SH-SY5Y (cell line): Measurements from ENCODE around the gene HNF4A.

ENCODE experiments used
- GATA2 ChIP-seq: IDR thresholded peaks from 2 replicates; pipeline ENCODE4 v1.6.1; 2011; ENCODE audit warnings: mild to moderate bottlenecking, low read depth, low read length
- GATA3 ChIP-seq: IDR thresholded peaks from 2 replicates; pipeline ENCODE4 v1.6.1; 2011; ENCODE audit warnings: low read depth, mild to moderate bottlenecking, low read length, moderate library complexity

Gene HNF4A

GRCh38 chr20:44479643-44480042 lies 124.1 kb downstream of the HNF4A start:
- TF ChIP-seq GATA2 (no peak), GATA3 (no peak)

GRCh38 chr20:44480097-44480496 lies 124.6 kb downstream of the HNF4A start:
- no peak for TF ChIP-seq GATA2
- no peak for TF ChIP-seq GATA3

GRCh38 chr20:44481719-44482416 lies 126.4 kb downstream of the HNF4A start:
- no peak for TF ChIP-seq GATA2
- no peak for TF ChIP-seq GATA3

- TF ChIP-seq GATA2 = no peak
- no peak for TF ChIP-seq GATA3
Observed at GRCh38 chr20:44483112-44483511, 127.6 kb downstream of the HNF4A start.
